DND-41 (cell line): ENCODE measurements around the gene EEIG1.
A peak's percentile ranks its signal among the peaks of the same experiment; 100 is the strongest.
"Not testable (repeated sequence)": the region's sequence is repeated elsewhere in the genome, so short reads cannot be mapped to it uniquely, and the experiment has no call there.

Experiments used
- ATAC-seq: fragments of 200-7000 bp; cut with Tn5 transposase; 3 replicates; pipeline ENCODE4 v1.9.1; 2021; ENCODE audit warnings: low read depth; ENCODE audit not compliant: insufficient read depth
- DNase-seq: peaks from one replicate; pipeline ENCODE4 v3.0.0-alpha.2; 2020
- H2AFZ ChIP-seq: 2 replicates; pipeline ENCODE4 v1.6.0; 2012; ENCODE audit warnings: low read depth, low read length
- H3K27ac ChIP-seq: 2 replicates; pipeline ENCODE4 v1.5.1; 2012; ENCODE audit warnings: low read length, inconsistent platforms
- H3K27me3 ChIP-seq: fragments of 200-600 bp; sonication (generic); 2 replicates; pipeline ENCODE4 v1.6.0; 2012; ENCODE audit warnings: low read length, mild to moderate bottlenecking, inconsistent platforms; ENCODE audit not compliant: insufficient read depth, poor library complexity
- H3K36me3 ChIP-seq: 2 replicates; pipeline ENCODE4 v1.5.1; 2012; ENCODE audit warnings: low read length, inconsistent platforms; ENCODE audit not compliant: insufficient read depth
- H3K4me1 ChIP-seq: 2 replicates; pipeline ENCODE4 v1.5.1; 2012; ENCODE audit warnings: mild to moderate bottlenecking, low read length; ENCODE audit not compliant: insufficient read depth
- H3K4me2 ChIP-seq: 2 replicates; pipeline ENCODE4 v1.6.0; 2012; ENCODE audit warnings: mild to moderate bottlenecking, moderate library complexity, low read length, inconsistent platforms; ENCODE audit not compliant: insufficient read depth
- H3K4me3 ChIP-seq, 2 experiments: fragments of 200-600 bp in 1 of 2; shearing (Covaris generic) in 1 of 2; 2 replicates each; pipeline ENCODE4 v1.5.1; 2012 to 2016; ENCODE audit warnings: inconsistent platforms in 2 of 2, low read length in 2 of 2, mild to moderate bottlenecking in 2 of 2, low read depth in 1 of 2, moderate library complexity in 1 of 2
- H3K79me2 ChIP-seq: 2 replicates; pipeline ENCODE4 v1.6.0; 2012; ENCODE audit warnings: low read length, inconsistent platforms; ENCODE audit not compliant: insufficient read depth
- H3K9ac ChIP-seq: 2 replicates; pipeline ENCODE4 v1.6.0; 2012; ENCODE audit warnings: low read depth, mild to moderate bottlenecking, inconsistent platforms, low read length, moderate library complexity
- H3K9me3 ChIP-seq: 2 replicates; pipeline ENCODE4 v1.5.1; 2012; ENCODE audit warnings: low read length, moderate library complexity, mild to moderate bottlenecking, inconsistent platforms; ENCODE audit not compliant: insufficient read depth, severe bottlenecking
- H4K20me1 ChIP-seq: 2 replicates; pipeline ENCODE4 v1.6.0; 2012; ENCODE audit warnings: low read length; ENCODE audit not compliant: insufficient read depth
- EZH2 ChIP-seq: IDR thresholded peaks from 3 replicates; pipeline ENCODE4 v1.6.1; 2012; ENCODE audit warnings: borderline replicate concordance, low read depth, mild to moderate bottlenecking, moderate library complexity, low read length, inconsistent platforms; ENCODE audit not compliant: severe bottlenecking
- TF ChIP-seq, protein P1 (sequence below): IDR thresholded peaks from 2 replicates; pipeline ENCODE4 v1.5.1; 2012; ENCODE audit warnings: borderline replicate concordance, low read length, moderate library complexity, mild to moderate bottlenecking; ENCODE audit not compliant: poor library complexity, severe bottlenecking; ENCODE audit errors: extremely low read depth

Gene EEIG1

DNA sequence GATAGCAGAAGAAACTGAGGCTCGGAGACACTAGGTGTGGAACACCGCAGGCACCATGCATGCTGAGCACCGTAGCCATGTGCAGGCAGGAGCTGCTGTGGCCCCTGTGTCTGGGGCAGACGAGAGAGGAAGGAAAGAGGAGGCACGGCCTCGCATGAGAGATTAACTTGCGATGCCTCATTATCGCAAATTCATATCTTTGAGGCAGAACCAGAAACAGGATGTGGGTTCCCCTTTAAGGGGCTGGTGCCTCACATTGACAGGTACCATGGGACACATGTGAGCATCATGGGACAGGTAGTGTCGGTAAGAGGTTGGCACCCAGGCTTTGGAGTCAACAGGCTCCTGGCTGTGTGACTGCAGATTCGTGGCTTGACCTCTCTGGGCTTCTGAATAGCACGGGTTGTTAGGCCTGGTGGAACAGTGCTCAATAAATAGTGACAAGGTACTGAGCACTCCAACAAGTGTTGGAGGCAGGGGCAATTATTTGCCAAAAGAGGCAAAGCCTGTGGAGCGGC lies 45.5 kb upstream of the EEIG1 start:
- H3K4me3 ChIP-seq: no peak overlapping the region
- peak overlapping the region; percentile 68 for H3K27ac ChIP-seq
- peak overlapping the region; percentile 47; the same call in 1 of the 2 replicates for H2AFZ ChIP-seq
- no peaks in the 10 kb centered on the region for H3K27me3 ChIP-seq
- DNase-seq (peak; percentile 73), ATAC-seq (peak; percentile 87)
- no peaks in the 10 kb centered on the region for H4K20me1 ChIP-seq
- peaks cover 43% of the 10 kb centered on the region for H3K4me1 ChIP-seq
- H3K36me3 ChIP-seq: no peaks in the 10 kb centered on the region
- TF ChIP-seq, protein P1, sequence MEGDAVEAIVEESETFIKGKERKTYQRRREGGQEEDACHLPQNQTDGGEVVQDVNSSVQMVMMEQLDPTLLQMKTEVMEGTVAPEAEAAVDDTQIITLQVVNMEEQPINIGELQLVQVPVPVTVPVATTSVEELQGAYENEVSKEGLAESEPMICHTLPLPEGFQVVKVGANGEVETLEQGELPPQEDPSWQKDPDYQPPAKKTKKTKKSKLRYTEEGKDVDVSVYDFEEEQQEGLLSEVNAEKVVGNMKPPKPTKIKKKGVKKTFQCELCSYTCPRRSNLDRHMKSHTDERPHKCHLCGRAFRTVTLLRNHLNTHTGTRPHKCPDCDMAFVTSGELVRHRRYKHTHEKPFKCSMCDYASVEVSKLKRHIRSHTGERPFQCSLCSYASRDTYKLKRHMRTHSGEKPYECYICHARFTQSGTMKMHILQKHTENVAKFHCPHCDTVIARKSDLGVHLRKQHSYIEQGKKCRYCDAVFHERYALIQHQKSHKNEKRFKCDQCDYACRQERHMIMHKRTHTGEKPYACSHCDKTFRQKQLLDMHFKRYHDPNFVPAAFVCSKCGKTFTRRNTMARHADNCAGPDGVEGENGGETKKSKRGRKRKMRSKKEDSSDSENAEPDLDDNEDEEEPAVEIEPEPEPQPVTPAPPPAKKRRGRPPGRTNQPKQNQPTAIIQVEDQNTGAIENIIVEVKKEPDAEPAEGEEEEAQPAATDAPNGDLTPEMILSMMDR: no peak
- TF ChIP-seq EZH2: no peak
- peak overlapping the region; percentile 10; the same call in 1 of the 2 replicates for H3K9ac ChIP-seq
- H3K9me3 ChIP-seq: no peaks in the 10 kb centered on the region
- H3K4me2 ChIP-seq: 0 out of 2 replicates have a peak overlapping the region, but pooled peaks have one; percentile 12
- no peaks in the 10 kb centered on the region for H3K79me2 ChIP-seq

GRCh38 chr9:128025736-128026135 lies 44.9 kb upstream of the EEIG1 start:
- Histone ChIP-seq H3K27ac (peak overlapping the region; percentile 59), H3K79me2 (no peaks in the 10 kb centered on the region), H3K36me3 (no peaks in the 10 kb centered on the region), H3K4me3 (no peak overlapping the region), H3K4me1 (peaks cover 43% of the 10 kb centered on the region), H3K9me3 (no peaks in the 10 kb centered on the region), H4K20me1 (no peaks in the 10 kb centered on the region), H3K27me3 (no peaks in the 10 kb centered on the region), H2AFZ (0 out of 2 replicates have a peak overlapping the region, but pooled peaks have one; percentile 47), H3K4me2 (peak overlapping the region; percentile 12; the same call in 1 of the 2 replicates), H3K9ac (no peak overlapping the region)
- TF ChIP-seq EZH2: no peak
- TF ChIP-seq, protein P1: no peak
- ATAC-seq (no peak), DNase-seq (no peak)

DNA sequence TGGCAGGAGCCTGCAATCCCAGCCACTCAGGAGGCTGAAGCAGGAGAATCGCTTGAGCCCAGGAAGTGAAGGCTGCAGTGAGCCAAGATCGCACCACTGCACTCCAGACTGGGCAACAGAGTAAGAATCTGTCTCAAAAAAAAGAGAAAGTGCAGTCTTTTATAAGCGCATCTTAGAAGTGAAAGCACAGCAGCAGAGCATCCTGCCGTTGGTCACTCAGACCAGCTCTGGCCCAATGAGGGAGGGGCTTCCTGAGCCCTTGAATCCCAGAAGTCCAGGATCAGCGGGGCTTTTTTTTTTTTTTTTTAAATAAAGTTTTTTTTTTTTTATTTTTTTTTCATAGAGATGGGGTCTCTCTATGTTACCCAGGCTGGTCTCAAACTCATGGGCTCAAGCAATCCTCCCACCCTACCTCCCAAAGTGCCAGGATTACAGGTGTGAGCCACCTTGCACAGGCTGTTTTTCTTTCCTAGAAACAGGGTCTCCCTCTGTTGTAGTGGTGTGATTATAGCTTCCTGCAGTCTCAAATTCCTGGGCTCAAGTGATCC lies 44.0 kb upstream of the EEIG1 start:
- Histone ChIP-seq H3K27ac (no peak overlapping the region), H4K20me1 (no peaks in the 10 kb centered on the region), H3K4me3 (no peak overlapping the region), H3K9ac (no peak overlapping the region), H2AFZ (no peak overlapping the region), H3K4me1 (peaks cover 43% of the 10 kb centered on the region), H3K27me3 (no peaks in the 10 kb centered on the region), H3K79me2 (no peaks in the 10 kb centered on the region), H3K4me2 (no peak overlapping the region), H3K9me3 (no peaks in the 10 kb centered on the region), H3K36me3 (no peaks in the 10 kb centered on the region)
- ATAC-seq: no peak
- DNase-seq: no peak
- TF ChIP-seq, protein P1: no peak
- TF ChIP-seq EZH2: no peak

GRCh38 chr9:128023671-128024070 lies 42.9 kb upstream of the EEIG1 start:
- peaks cover 33% of the 10 kb centered on the region for H3K4me1 ChIP-seq
- not testable (repeated sequence) for ATAC-seq, H3K27ac ChIP-seq, H3K79me2 ChIP-seq, H3K4me2 ChIP-seq, H3K36me3 ChIP-seq, H2AFZ ChIP-seq, H4K20me1 ChIP-seq, H3K27me3 ChIP-seq, H3K9me3 ChIP-seq, H3K9ac ChIP-seq, H3K4me3 ChIP-seq, DNase-seq
